PC-9 (cell line): ENCODE measurements around the gene SETD3. TPM values are rescaled to one million over a fixed set of nuclear protein-coding genes. Genes with fewer than 3 reads are reported as not detected.

Experiments used
- BruUV-seq: library from RNA; stranded (reverse); fragments of 400-500 nt; replicated peaks from 2 replicates; lab custom pipeline; 2021; lab: Mats Ljungman, UMichigan
- CTCF ChIA-PET: fragments of 300-600 bp; sonication (Branson Sonifier 250); formaldehyde crosslinking; loops from one replicate; lab custom pipeline; 2022; ENCODE audit warnings: antibody characterized with exemption; lab: Charles Lee
- POLR2A ChIA-PET: fragments of 300-600 bp; sonication (Branson Sonifier 250); formaldehyde crosslinking; loops from one replicate; lab custom pipeline; 2022; ENCODE audit warnings: antibody characterized with exemption; ENCODE audit not compliant: unreplicated experiment; lab: Charles Lee
- DNase-seq, 2 experiments: peaks; one replicate each; pipeline versions ENCODE4 v3.0.0 to v3.0.0-alpha.2; 2015 to 2022; ENCODE audit warnings: mixed read lengths in 1 of 2
- H2AFZ ChIP-seq: fragments of 200-600 bp; sonication (generic); 2 replicates; pipeline ENCODE4 v1.8.1; 2017; ENCODE audit warnings: antibody characterized with exemption
- H3F3A ChIP-seq: fragments of 200-600 bp; sonication (generic); 2 replicates; pipeline ENCODE4 v1.8.1; 2017; ENCODE audit warnings: antibody characterized with exemption, mild to moderate bottlenecking, low read depth; ENCODE audit not compliant: insufficient read depth
- H3K27ac ChIP-seq: fragments of 200-600 bp; sonication (generic); 2 replicates; pipeline ENCODE4 v1.6.1; 2016; ENCODE audit warnings: mixed run types
- H3K27me3 ChIP-seq: fragments of 200-600 bp; sonication (generic); 2 replicates; pipeline ENCODE4 v1.6.1; 2016; ENCODE audit warnings: low read depth, mixed run types; ENCODE audit not compliant: insufficient read depth
- H3K36me3 ChIP-seq: fragments of 200-600 bp; sonication (generic); 2 replicates; pipeline ENCODE4 v1.6.1; 2016; ENCODE audit warnings: low read depth, mixed run types
- H3K4me1 ChIP-seq: fragments of 200-600 bp; sonication (generic); replicated peaks from 2 replicates; pipeline ENCODE4 v1.6.1; 2016; ENCODE audit warnings: mixed run types; ENCODE audit not compliant: insufficient read depth
- H3K4me2 ChIP-seq: fragments of 200-600 bp; sonication (generic); 2 replicates; pipeline ENCODE4 v1.6.1; 2017; ENCODE audit warnings: mixed run types
- H3K4me3 ChIP-seq: fragments of 200-600 bp; sonication (generic); 2 replicates; pipeline ENCODE4 v1.6.1; 2016; ENCODE audit warnings: mixed run types
- H3K79me2 ChIP-seq: fragments of 200-600 bp; sonication (generic); 2 replicates; pipeline ENCODE4 v1.6.1; 2017; ENCODE audit warnings: low read depth, mixed run types
- H3K9me2 ChIP-seq: fragments of 200-600 bp; sonication (generic); 2 replicates; pipeline ENCODE4 v1.8.1; 2017; ENCODE audit warnings: mild to moderate bottlenecking; ENCODE audit not compliant: insufficient read depth
- H3K9me3 ChIP-seq: fragments of 200-600 bp; sonication (generic); 2 replicates; pipeline ENCODE4 v1.8.1; 2016; ENCODE audit warnings: low read depth; ENCODE audit not compliant: insufficient read depth
- H4K20me1 ChIP-seq: fragments of 200-600 bp; sonication (generic); 2 replicates; pipeline ENCODE4 v1.8.1; 2017; ENCODE audit not compliant: insufficient read depth
- EZH2 ChIP-seq: fragments of 200-600 bp; sonication (generic); IDR thresholded peaks from 2 replicates; pipeline ENCODE4 v1.8.0; 2017; ENCODE audit warnings: antibody characterized with exemption, low read depth
- intact Hi-C: fragments of 100-400 bp; cut with micrococcal nuclease; formaldehyde crosslinking; loops from one replicate; pipeline ENCODE4 v1.10.0; 2022; ENCODE audit not compliant: unreplicated experiment
- total RNA-seq: library from RNA; stranded (reverse); gene quantifications from 2 replicates; pipeline ENCODE4 v1.2.3, GENCODE V29; 2021
- TF ChIP-seq, protein P1 (sequence below): fragments of 200-600 bp; sonication (generic); conservative IDR thresholded peaks from 2 replicates; pipeline ENCODE4 v1.6.1; 2017; ENCODE audit warnings: mixed run types, antibody characterized with exemption, mild to moderate bottlenecking, moderate library complexity

Gene SETD3
- total RNA-seq, 1 experiment from 2014 or later = 13.4 TPM

DNA sequence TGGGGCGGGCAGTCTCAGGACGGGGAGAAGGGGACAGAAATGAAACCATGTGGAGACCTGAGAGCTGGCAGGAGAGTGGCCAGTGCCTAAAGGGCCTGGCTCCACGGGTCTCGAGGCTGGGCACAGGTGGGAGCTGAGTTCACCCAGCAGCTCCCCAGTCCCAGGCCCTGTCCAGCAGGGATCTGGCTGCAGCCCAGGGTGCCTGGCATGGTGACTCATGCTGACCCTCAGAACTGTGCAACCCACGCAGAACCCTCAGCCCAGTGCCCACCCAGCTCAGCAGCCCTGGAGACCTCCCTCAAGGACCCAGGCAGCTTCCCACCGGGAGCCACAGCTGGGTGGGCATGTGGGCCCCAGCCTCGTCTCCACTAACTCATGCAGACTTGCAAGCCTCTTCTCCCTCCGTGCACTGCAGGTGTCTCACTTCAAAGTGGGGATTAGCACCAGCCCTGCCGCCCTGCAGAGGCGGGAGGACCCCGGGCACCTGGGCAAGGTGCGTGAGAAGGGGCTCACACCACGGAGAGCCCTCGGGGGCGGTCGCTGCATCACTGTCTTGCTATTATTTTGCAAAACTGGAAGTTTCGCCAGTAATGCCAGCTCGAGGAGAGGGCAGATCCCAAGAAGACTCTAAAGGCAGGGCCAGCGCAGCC, 46.9 kb upstream of the SETD3 start:
- TF ChIP-seq EZH2 = no peak
- TF ChIP-seq, protein P1, sequence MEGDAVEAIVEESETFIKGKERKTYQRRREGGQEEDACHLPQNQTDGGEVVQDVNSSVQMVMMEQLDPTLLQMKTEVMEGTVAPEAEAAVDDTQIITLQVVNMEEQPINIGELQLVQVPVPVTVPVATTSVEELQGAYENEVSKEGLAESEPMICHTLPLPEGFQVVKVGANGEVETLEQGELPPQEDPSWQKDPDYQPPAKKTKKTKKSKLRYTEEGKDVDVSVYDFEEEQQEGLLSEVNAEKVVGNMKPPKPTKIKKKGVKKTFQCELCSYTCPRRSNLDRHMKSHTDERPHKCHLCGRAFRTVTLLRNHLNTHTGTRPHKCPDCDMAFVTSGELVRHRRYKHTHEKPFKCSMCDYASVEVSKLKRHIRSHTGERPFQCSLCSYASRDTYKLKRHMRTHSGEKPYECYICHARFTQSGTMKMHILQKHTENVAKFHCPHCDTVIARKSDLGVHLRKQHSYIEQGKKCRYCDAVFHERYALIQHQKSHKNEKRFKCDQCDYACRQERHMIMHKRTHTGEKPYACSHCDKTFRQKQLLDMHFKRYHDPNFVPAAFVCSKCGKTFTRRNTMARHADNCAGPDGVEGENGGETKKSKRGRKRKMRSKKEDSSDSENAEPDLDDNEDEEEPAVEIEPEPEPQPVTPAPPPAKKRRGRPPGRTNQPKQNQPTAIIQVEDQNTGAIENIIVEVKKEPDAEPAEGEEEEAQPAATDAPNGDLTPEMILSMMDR = no peak
- CTCF ChIA-PET = no interaction called here
- Histone ChIP-seq H4K20me1 (no peaks in the 10 kb centered on the region), H3F3A (no peaks in the 10 kb centered on the region), H3K27ac (no peak overlapping the region), H3K4me2 (no peak overlapping the region), H3K4me3 (no peak overlapping the region), H3K27me3 (no peaks in the 10 kb centered on the region), H3K36me3 (no peaks in the 10 kb centered on the region), H3K79me2 (no peaks in the 10 kb centered on the region), H3K9me3 (no peaks in the 10 kb centered on the region), H2AFZ (no peak overlapping the region), H3K9me2 (no peaks in the 10 kb centered on the region), H3K4me1 (no peaks in the 10 kb centered on the region)
- intact Hi-C loops = no loop called here
- BruUV-seq = no TSS peak
- no peak for DNase-seq
- POLR2A ChIA-PET = no interaction called here

DNA sequence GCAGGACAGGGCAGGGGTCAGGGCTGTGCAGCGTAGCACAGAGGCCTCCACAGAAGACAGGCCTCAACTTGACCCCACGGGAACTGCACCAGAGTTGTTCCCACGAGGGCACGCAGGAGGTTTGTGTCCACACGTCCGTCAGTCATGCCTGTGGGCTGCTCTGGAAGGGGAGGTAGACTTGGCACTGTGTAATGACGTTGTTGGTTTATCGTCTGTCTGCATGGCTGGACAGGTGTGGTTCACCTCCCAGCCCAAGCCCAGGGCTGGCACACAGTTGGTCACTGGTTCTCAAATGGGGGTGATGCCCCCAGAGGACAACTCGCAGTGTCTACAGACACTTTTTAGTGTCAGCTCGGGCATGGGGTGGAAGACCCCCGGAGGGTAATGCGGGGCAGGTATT, 46.4 kb upstream of the SETD3 start:
- no peak overlapping the region for H3K27ac ChIP-seq
- intact Hi-C loops = no loop called here
- BruUV-seq = no TSS peak
- no peaks in the 10 kb centered on the region for H3K9me2 ChIP-seq
- H2AFZ ChIP-seq = no peak overlapping the region
- H3K27me3 ChIP-seq = no peaks in the 10 kb centered on the region
- ChIA-PET CTCF (no interaction called here), POLR2A (no interaction called here)
- no peaks in the 10 kb centered on the region for H3K4me1 ChIP-seq
- no peaks in the 10 kb centered on the region for H3F3A ChIP-seq
- H3K4me2 ChIP-seq = no peak overlapping the region
- H4K20me1 ChIP-seq = no peaks in the 10 kb centered on the region
- no peak overlapping the region for H3K4me3 ChIP-seq
- no peaks in the 10 kb centered on the region for H3K9me3 ChIP-seq
- DNase-seq = no peak
- H3K79me2 ChIP-seq = no peaks in the 10 kb centered on the region
- H3K36me3 ChIP-seq = no peaks in the 10 kb centered on the region
- TF ChIP-seq, protein P1 = no peak
- TF ChIP-seq EZH2 = no peak

DNA sequence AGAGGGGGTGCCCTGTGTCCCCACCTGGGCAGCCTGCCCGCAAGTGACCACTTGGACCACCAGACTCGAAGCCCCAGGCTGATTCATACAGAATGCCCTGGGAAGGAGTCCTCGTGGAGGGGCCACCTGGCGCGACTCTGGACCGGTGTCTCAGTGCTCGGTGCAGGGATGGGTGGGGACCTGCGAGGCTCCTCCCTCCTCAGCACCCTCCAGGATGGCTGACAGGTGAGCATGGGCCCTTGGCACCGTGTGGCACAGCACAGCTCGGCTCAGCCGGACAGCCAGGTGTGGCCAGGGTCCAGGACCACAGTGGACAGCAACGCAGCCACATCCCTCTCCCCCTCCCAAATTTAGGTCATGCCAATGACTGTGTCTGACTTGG, 45.0 kb upstream of the SETD3 start:
- ChIA-PET POLR2A (no interaction called here), CTCF (no interaction called here)
- H3K4me2 ChIP-seq = no peak overlapping the region
- H3K36me3 ChIP-seq = no peaks in the 10 kb centered on the region
- no peaks in the 10 kb centered on the region for H4K20me1 ChIP-seq
- no peak overlapping the region for H3K27ac ChIP-seq
- no peaks in the 10 kb centered on the region for H3K4me1 ChIP-seq
- no peak overlapping the region for H3K4me3 ChIP-seq
- no peaks in the 10 kb centered on the region for H3F3A ChIP-seq
- TF ChIP-seq, protein P1 = no peak
- no peak for TF ChIP-seq EZH2
- no peaks in the 10 kb centered on the region for H3K27me3 ChIP-seq
- no TSS peak for BruUV-seq
- no peak overlapping the region for H2AFZ ChIP-seq
- no peak for DNase-seq
- H3K79me2 ChIP-seq = no peaks in the 10 kb centered on the region
- no peaks in the 10 kb centered on the region for H3K9me2 ChIP-seq
- intact Hi-C loops = no loop called here
- no peaks in the 10 kb centered on the region for H3K9me3 ChIP-seq
